Posterior vena cava (tissue), 2 donors: Measurements from ENCODE around the gene OR7D2. TPM values are rescaled to one million over a fixed set of nuclear protein-coding genes. Genes with fewer than 3 reads are reported as not detected.
"Not testable (repeated sequence)": the region's sequence is repeated elsewhere in the genome, so short reads cannot be mapped to it uniquely, and the experiment has no call there.

Experiments
- DNase-seq: peaks from one replicate; pipeline ENCODE4 v3.0.0-alpha.2; 2020; ENCODE audit warnings: low spot score
- intact Hi-C, 2 donors: fragments of 100-400 bp; cut with DNase I; formaldehyde crosslinking; loops; one replicate each; pipeline versions ENCODE4 v1.14.1 to v1.14.2; 2022 to 2023
- total RNA-seq, 2 donors: library from RNA; stranded (reverse); fragmentation: NEBNext Ultra II Directional; extraction: Animal tissue kit (Norgen Biotek cat#: 25700); gene quantifications; one replicate each; pipeline ENCODE4 v1.2.1, GENCODE V29; 2021
- donor health status: DM: yes; HTN: yes; CAD: no.
- donor health status: DM: yes; HTN: yes; CAD: no.

Gene OR7D2
- total RNA-seq, 2 donors from 2014 or later: not detected

- no peak for DNase-seq
- intact Hi-C loops: no loop called here
These were observed 10.8 kb downstream of the OR7D2 start for GRCh38 chr19:9189535-9189934.

- intact Hi-C loops, DNase-seq: not testable (repeated sequence)
These were observed 19.3 kb downstream of the OR7D2 start for GRCh38 chr19:9198044-9198443.

GRCh38 chr19:9205501-9206113 lies 26.8 kb downstream of the OR7D2 start:
- intact Hi-C loops: loop anchor here in 1 of 2 donors (10.0 kb wide), 1 partner anchor 589 kb away; no protein-coding TSS in a partner anchor
- DNase-seq: peak; percentile 86

- intact Hi-C loops: no loop called here
- DNase-seq: no peak
These were observed 40.7 kb downstream of the OR7D2 start, which contains the start of gene OR7D4 for GRCh38 chr19:9219489-9219888. Gene OR7D4, minus strand, starts transcription at chr19:9219589. Its CDS starts 4,752 bp downstream, at chr19:9214837.

Other genes starting within 250 kb of the OR7D2 start
- under 1 TPM; under 0.01 to 0.10 TPM for gene MUC16, start 168.6 kb upstream of the OR7D2 start, total RNA-seq
- not detected for gene OR1M1, start 91.9 kb upstream of the OR7D2 start, total RNA-seq
- gene OR7G2, start 71.5 kb upstream of the OR7D2 start, total RNA-seq: not detected
- gene OR7G1, start 63.2 kb upstream of the OR7D2 start, total RNA-seq: not detected
- not detected for gene OR7G3, start 52.0 kb upstream of the OR7D2 start, total RNA-seq
- 10 to 100 TPM; 16.5 to 22.7 TPM for gene ZNF317, start 38.6 kb upstream of the OR7D2 start, total RNA-seq
- gene OR7D4, start 40.6 kb downstream of the OR7D2 start, total RNA-seq: not detected
- not detected for gene OR7E24, start 72.0 kb downstream of the OR7D2 start, total RNA-seq
- gene ZNF699, start 130.9 kb downstream of the OR7D2 start, total RNA-seq: 1 to 10 TPM; 7.0 to 7.5 TPM
- gene ZNF559, start 145.2 kb downstream of the OR7D2 start, total RNA-seq: 10 to 100 TPM; 14.2 to 19.9 TPM
- gene ZNF177, start 184.0 kb downstream of the OR7D2 start, total RNA-seq: 1 to 10 TPM; 1.9 to 4.0 TPM